GM19438 (cell line): ENCODE data around the gene SLC16A7.
"Not testable (repeated sequence)": the region's sequence is repeated elsewhere in the genome, so short reads cannot be mapped to it uniquely, and the experiment has no call there.

Experiments
- ATAC-seq: cut with Tn5 transposase; IDR thresholded peaks from one replicate; pipeline ENCODE4 v1.9.1; 2021; ENCODE audit warnings: low read depth; ENCODE audit not compliant: unreplicated experiment

SLC16A7 gene

GRCh38 chr12:59595883-59596540, at the start of gene SLC16A7:
SLC16A7 (plus strand) TSS chr12:59596029; CDS start chr12:59704802, 108,773 bp downstream.
- peak; percentile 49 for ATAC-seq

GRCh38 chr12:59548930-59549329, 46.9 kb upstream of the SLC16A7 start:
- no peak for ATAC-seq

GRCh38 chr12:59559696-59560095, 36.1 kb upstream of the SLC16A7 start:
- no peak for ATAC-seq

GRCh38 chr12:59570145-59570544, 25.7 kb upstream of the SLC16A7 start:
- ATAC-seq, result no peak

GRCh38 chr12:59574406-59574805, 21.4 kb upstream of the SLC16A7 start:
- no peak for ATAC-seq

- no peak for ATAC-seq
These were observed 20.0 kb upstream of the SLC16A7 start for GRCh38 chr12:59575826-59576225.

- ATAC-seq, result no peak
These were observed 17.6 kb upstream of the SLC16A7 start for GRCh38 chr12:59578254-59578653.

GRCh38 chr12:59579631-59580030, 16.2 kb upstream of the SLC16A7 start:
- ATAC-seq, result no peak

GRCh38 chr12:59580050-59580449, 15.8 kb upstream of the SLC16A7 start:
- ATAC-seq, result no peak

GRCh38 chr12:59583003-59583712, 12.7 kb upstream of the SLC16A7 start:
- ATAC-seq, result no peak

GRCh38 chr12:59587710-59588109, 8.1 kb upstream of the SLC16A7 start:
- no peak for ATAC-seq

- no peak for ATAC-seq
These were observed 2.1 kb upstream of the SLC16A7 start for GRCh38 chr12:59593761-59594160.

- ATAC-seq, result no peak
These were observed 807 bp upstream of the SLC16A7 start for GRCh38 chr12:59594943-59595500.

GRCh38 chr12:59595565-59595882, 305 bp upstream of the SLC16A7 start:
- ATAC-seq, result no peak

- peak; percentile 42 for ATAC-seq
These were observed 1.6 kb downstream of the SLC16A7 start for GRCh38 chr12:59597385-59597781.

- ATAC-seq, result no peak
These were observed 4.3 kb downstream of the SLC16A7 start for GRCh38 chr12:59600171-59600570.

GRCh38 chr12:59603754-59604153, 7.9 kb downstream of the SLC16A7 start:
- ATAC-seq, result no peak

- ATAC-seq, result not testable (repeated sequence)
These were observed 17.1 kb downstream of the SLC16A7 start for GRCh38 chr12:59612823-59613434.

GRCh38 chr12:59615392-59616165, 19.8 kb downstream of the SLC16A7 start:
- no peak for ATAC-seq

- no peak for ATAC-seq
These were observed 23.8 kb downstream of the SLC16A7 start for GRCh38 chr12:59619461-59620240.
